Cardiac fibroblast (primary cell): ENCODE data around the gene GLRX.

Source experiments
- DNase-seq, 2 donors: peaks; one replicate each; pipeline versions ENCODE4 v3.0.0 to v3.0.0-alpha.2; 2010; ENCODE audit warnings: low read depth in 2 of 2
- H3K4me3 ChIP-seq, 2 donors: replicated peaks in 1 of 2; 1 replicate in 1 of 2; 2 replicates in 1 of 2; pipeline ENCODE4 v1.5.1; 2011; ENCODE audit warnings: low read depth in 2 of 2, low read length in 2 of 2, mild to moderate bottlenecking in 2 of 2, moderate library complexity in 1 of 2
- CTCF ChIP-seq: IDR thresholded peaks from one replicate; pipeline ENCODE4 v1.5.1; 2011; ENCODE audit warnings: low read depth, mild to moderate bottlenecking, low read length, inconsistent platforms

GLRX gene

GRCh38 chr5:95770830-95771708 is 51.5 kb downstream of the GLRX start:
- H3K4me3 ChIP-seq, result no peak overlapping the region
- no peak for TF ChIP-seq CTCF
- peak; percentile 33 to 39 for DNase-seq

DNA sequence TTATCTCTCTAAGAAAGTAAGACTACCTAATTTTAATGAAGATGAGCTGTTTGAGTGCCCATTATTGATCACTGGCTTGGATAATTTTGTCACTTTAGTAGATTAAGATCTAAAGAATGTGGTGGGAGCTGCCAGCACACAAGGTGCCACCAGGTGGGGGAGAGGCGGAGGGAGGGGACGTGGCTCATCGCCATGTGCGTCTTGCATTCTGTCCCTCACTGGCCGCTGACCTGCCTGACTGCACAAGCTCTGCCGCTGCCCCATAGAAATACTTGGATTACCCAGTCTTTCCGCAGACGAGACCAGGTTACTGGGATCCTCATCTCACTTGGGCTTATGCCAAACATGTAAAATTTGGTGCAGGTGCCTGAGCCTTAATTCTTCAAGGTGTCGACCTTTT is 53.8 kb downstream of the GLRX start:
- no peak for TF ChIP-seq CTCF
- no peak for DNase-seq
- H3K4me3 ChIP-seq, result no peak overlapping the region

GRCh38 chr5:95763941-95764340 is 58.6 kb downstream of the GLRX start:
- no peak for DNase-seq
- no peak for TF ChIP-seq CTCF

More at GRCh38 chr5:95763941-95764340, 58.6 kb downstream of the GLRX start:
- no peak overlapping the region for H3K4me3 ChIP-seq
